NOMO-1 treated with DMSO at 0.1 percent for 48 hours (cell line): ENCODE results near the gene ZNF141.
"Not testable (repeated sequence)": the region's sequence is repeated elsewhere in the genome, so short reads cannot be mapped to it uniquely, and the experiment has no call there.

Experiments
- DNase-seq: peaks from one replicate; lab custom pipeline; 2025; ENCODE audit not compliant: unreplicated experiment; lab: John Stamatoyannopoulos, UW

ZNF141 gene

DNA sequence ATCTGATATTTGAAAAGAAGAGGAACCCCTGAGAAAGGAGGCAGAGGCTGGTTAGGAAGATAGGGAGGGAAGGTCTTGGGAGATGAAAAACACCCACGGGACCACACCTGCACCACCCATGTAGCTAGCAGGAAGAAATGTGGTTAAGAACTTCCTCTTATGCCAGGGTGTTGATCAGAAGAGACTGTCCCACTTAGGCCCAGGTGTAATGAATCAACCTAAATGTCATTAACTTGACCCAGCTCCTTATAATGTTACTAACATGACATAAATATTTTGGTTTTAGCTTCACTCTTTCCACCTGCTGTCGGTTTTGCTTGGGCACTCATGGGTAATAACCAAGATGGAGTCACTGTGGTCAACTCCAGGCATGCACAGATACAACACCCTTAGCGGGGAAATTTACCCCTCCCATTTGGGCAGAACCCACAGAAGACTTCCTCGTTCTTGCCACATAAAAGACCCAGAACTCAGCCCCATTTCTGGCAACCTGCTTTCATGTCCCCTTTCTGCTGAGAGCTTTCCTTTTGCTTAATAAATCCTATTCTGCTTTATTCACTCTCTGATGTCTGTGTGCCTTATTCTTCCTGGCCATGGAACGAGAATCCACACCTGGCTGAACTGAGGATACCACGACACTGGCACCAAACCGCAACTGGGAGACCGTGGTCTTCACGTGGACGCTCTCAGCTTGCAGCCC is 46.8 kb downstream of the ZNF141 start:
- DNase-seq = no peak

DNA sequence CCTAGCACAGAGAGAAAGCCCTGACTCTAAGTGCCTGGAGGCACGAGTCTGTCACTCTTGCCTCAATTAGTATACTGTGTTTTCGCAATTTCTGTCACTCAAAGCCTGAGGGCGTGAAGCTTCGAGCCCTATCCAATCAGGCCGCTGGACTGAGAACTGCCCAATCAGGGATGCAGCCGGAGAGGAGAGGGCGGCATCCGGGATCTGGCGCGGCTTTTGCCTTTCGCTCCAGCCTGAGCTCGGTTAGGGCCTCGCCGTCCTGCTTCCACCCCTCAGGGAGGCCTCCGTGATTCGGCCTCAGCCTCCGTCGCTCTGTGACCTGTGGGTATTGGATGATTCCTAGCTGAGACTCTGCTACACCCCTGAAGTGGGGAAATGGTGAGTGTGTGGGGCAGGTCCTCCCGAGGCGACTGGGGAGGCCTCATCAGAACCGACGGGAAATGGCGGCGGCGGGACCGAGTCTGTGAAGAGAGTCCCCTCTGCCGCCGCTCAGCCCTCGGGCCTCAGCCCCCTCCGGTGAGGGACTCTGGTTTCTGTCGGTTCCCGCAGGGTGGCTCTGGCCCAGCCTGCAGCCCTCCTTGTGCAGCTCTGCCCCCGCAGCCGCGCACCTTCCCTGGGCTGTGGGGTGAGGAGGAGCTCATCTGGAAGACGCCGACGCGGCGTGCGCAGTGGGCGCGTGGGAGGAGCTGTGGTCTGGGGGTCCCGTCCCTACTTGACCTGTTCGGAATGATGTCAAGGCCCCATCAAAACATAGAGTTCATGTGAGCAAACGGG is 48.5 kb downstream of the ZNF141 start:
- DNase-seq = no peak

DNA sequence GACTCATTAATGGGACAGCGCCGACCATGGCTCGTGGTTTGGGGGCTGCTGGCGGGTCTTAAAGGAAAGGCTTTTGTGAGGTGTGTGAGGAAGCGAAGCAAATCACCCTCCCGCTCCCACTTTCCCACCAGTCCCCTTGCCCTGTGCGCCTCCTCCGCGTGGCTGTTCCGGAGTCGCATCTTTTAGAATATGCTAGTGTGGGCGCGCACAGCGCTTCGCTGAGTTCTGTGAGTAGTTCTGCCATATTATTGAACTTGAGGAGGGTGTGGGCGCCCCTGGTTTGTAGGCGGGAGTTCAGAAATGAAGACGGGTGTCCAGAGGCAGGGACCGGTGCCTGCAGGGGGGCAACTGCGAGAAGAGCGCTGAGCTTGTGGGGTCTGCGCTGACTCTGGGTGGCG is 49.1 kb downstream of the ZNF141 start:
- DNase-seq = no peak

DNA sequence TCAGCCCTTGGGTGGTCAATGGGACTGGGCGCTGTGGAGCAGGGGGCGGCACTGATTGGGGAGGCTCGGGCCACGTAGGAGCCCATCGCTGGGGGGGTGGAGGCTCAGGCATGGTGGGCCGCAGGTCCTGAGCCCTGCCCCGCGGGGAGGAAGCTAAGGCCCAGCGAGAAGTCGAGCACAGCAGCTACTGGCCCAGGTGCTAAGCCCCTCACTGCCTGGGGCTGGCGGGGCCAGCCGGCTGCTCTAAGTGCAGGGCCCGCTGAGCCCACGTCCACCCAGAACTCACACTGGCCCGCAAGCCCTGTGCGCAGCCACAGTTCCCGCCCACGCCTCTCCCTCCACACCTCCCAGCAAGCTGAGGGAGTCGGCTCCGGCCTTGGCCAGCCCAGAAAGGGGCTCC is 66.4 kb downstream of the ZNF141 start:
- no peak for DNase-seq

DNA sequence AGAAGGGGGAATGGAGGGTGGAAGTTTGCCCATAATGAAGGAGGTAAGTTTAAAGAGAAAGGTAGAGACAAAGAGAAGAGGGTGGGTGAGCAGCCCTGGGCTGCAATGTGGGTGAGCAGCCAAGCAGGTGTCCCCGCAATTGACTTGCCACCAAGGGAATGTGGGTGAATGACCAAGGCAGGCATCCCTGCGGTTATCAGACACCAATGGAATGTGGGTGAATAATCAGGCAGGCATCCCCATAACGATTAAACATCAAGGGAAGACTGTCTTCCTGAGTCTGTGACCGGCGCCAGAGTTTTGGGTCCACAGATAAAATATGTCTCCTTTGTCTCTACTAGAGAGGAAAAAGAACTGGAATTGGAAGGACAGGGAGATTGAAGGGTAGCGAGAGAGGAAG is 70.7 kb downstream of the ZNF141 start:
- not testable (repeated sequence) for DNase-seq

DNA sequence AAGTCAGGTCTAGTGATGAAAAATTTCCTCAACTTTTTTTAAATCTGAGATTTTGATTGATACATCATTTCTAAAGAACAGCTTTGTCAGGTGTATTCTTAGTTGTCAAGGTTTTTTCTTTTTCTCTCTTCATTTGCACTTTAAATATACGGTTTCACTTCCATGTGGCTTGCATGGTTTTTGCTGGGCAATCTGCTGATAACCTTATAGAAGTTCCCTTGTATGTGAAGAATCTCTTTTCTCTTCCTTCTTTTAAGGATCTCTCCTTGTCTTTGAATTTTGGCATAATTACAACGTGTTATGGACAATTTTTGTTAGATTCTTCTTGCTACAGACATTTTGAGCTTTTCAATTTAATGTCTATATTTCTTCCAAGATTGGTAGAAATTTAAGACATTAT is 85.0 kb downstream of the ZNF141 start:
- no peak for DNase-seq
